ENCODE measurements around the gene TMSB15C.

- TF ChIP-seq CTCF (IDR thresholded peaks at IDR 0.05) (no peak), POLR2A (IDR thresholded peaks at IDR 0.05) (no peak), POLR2AphosphoS5 (IDR thresholded peaks at IDR 0.05) (no peak)
These were observed 42.7 kb upstream of the TMSB15C start for GRCh38 chrX:104118765-104119164.

Measured in gastroesophageal sphincter (tissue), 3 donors.